ENCODE results near the gene OR10Z1.

DNA sequence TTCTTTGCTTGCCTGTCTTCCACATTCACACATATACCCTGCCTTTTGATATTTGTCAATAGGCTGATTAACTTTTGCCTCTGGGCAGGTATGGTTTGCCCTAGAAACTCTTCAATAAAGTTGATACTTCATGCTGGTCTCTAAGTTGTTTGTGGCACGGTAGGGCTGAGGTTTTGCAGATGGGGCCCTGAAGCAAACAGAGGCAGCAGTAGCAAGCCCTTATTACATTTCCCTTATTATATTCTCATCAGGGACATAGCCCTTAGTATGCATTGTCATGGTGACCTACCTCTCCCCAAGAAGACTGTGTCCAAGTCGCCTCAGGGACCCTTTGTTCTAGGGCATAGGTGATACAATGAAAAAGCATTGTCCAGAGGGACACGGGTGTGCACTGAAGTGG lies 34.6 kb upstream of the OR10Z1 start, which contains the start of gene OR6P1:
- TF ChIP-seq CTCF (IDR thresholded peaks at IDR 0.05; ENCODE audit: low read length) (no peak), EZH2 (IDR thresholded peaks at IDR 0.05; ENCODE audit: borderline replicate concordance, low read length) (no peak)

Measured in OCI-LY1 (cell line).